ENCODE measurements around the gene FCRL5.

DNA sequence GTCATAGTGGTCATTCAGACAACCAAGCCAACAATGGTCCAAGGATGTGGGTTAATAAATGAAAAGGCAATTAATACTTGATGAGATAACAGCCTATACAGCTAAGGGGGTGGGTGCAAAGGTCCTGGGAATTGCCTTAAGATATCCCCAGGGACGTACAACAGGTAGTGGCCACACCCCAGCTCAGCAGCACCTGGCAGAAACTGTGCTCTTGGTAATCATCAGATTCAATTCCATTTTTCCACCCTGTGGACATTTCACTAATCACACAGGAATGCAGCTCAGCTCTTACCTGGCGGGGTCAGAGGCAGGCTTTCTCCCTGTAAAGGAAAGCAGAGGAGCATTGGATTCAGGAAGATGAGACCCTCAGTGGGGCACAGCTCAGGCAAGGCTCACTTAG lies 32.9 kb downstream of the FCRL5 start:
- TF ChIP-seq EZH2 (IDR thresholded peaks at IDR 0.05; ENCODE audit: borderline replicate concordance, control insufficient read depth, low read depth, low read length): no peak
- TF ChIP-seq SIX5 (IDR thresholded peaks at IDR 0.05; ENCODE audit: low read depth, low read length, severe bottlenecking): no peak
- TF ChIP-seq ZNF384 (IDR thresholded peaks at IDR 0.05; ENCODE audit: borderline replicate concordance, low read depth, low read length): no peak
- TF ChIP-seq, protein P1, sequence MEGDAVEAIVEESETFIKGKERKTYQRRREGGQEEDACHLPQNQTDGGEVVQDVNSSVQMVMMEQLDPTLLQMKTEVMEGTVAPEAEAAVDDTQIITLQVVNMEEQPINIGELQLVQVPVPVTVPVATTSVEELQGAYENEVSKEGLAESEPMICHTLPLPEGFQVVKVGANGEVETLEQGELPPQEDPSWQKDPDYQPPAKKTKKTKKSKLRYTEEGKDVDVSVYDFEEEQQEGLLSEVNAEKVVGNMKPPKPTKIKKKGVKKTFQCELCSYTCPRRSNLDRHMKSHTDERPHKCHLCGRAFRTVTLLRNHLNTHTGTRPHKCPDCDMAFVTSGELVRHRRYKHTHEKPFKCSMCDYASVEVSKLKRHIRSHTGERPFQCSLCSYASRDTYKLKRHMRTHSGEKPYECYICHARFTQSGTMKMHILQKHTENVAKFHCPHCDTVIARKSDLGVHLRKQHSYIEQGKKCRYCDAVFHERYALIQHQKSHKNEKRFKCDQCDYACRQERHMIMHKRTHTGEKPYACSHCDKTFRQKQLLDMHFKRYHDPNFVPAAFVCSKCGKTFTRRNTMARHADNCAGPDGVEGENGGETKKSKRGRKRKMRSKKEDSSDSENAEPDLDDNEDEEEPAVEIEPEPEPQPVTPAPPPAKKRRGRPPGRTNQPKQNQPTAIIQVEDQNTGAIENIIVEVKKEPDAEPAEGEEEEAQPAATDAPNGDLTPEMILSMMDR (IDR thresholded peaks at IDR 0.05 in 2 of 3, conservative IDR thresholded peaks at IDR 0.05 in 1 of 3; ENCODE audit: control insufficient read depth in 2 of 3, extremely low read depth in 1 of 3, insufficient read depth in 1 of 3, low read depth in 3 of 3, low read length in 3 of 3): no peak
- no peak for TF ChIP-seq JUND (IDR thresholded peaks at IDR 0.05; ENCODE audit: low read depth, low read length)
- TF ChIP-seq SUZ12 (IDR thresholded peaks at IDR 0.05; ENCODE audit: unreplicated experiment): no peak
- no peak for TF ChIP-seq TBL1XR1 (IDR thresholded peaks at IDR 0.05; ENCODE audit: low read depth, low read length)
- TF ChIP-seq, protein P2, sequence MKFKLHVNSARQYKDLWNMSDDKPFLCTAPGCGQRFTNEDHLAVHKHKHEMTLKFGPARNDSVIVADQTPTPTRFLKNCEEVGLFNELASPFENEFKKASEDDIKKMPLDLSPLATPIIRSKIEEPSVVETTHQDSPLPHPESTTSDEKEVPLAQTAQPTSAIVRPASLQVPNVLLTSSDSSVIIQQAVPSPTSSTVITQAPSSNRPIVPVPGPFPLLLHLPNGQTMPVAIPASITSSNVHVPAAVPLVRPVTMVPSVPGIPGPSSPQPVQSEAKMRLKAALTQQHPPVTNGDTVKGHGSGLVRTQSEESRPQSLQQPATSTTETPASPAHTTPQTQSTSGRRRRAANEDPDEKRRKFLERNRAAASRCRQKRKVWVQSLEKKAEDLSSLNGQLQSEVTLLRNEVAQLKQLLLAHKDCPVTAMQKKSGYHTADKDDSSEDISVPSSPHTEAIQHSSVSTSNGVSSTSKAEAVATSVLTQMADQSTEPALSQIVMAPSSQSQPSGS (IDR thresholded peaks at IDR 0.05; ENCODE audit: low read length): no peak
- TF ChIP-seq, protein P3, sequence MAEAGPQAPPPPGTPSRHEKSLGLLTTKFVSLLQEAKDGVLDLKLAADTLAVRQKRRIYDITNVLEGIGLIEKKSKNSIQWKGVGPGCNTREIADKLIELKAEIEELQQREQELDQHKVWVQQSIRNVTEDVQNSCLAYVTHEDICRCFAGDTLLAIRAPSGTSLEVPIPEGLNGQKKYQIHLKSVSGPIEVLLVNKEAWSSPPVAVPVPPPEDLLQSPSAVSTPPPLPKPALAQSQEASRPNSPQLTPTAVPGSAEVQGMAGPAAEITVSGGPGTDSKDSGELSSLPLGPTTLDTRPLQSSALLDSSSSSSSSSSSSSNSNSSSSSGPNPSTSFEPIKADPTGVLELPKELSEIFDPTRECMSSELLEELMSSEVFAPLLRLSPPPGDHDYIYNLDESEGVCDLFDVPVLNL (IDR thresholded peaks at IDR 0.05; ENCODE audit: low read depth, low read length): no peak
- no peak for TF ChIP-seq ZNF274 (IDR thresholded peaks at IDR 0.05; ENCODE audit: insufficient read depth, insufficient read length)
- TF ChIP-seq FOS (IDR thresholded peaks at IDR 0.05; ENCODE audit: borderline replicate concordance, extremely low read depth, insufficient read length): no peak
- TF ChIP-seq GABPA (IDR thresholded peaks at IDR 0.05; ENCODE audit: low read depth): no peak
- TF ChIP-seq, protein P4, sequence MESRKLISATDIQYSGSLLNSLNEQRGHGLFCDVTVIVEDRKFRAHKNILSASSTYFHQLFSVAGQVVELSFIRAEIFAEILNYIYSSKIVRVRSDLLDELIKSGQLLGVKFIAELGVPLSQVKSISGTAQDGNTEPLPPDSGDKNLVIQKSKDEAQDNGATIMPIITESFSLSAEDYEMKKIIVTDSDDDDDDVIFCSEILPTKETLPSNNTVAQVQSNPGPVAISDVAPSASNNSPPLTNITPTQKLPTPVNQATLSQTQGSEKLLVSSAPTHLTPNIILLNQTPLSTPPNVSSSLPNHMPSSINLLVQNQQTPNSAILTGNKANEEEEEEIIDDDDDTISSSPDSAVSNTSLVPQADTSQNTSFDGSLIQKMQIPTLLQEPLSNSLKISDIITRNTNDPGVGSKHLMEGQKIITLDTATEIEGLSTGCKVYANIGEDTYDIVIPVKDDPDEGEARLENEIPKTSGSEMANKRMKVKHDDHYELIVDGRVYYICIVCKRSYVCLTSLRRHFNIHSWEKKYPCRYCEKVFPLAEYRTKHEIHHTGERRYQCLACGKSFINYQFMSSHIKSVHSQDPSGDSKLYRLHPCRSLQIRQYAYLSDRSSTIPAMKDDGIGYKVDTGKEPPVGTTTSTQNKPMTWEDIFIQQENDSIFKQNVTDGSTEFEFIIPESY (IDR thresholded peaks at IDR 0.05): no peak
- no peak for TF ChIP-seq EP300 (IDR thresholded peaks at IDR 0.05; ENCODE audit: borderline replicate concordance in 1 of 2, control insufficient read depth in 1 of 2, low read depth in 2 of 2, low read length in 2 of 2)

Measured in GM12878 (cell line).